Activated naive CD4-positive, alpha-beta T cell treated with anti-CD3 and anti-CD28 coated beads, Interleukin-2, amount 50 U/mL, for 16 hours (primary cell): ENCODE measurements around the gene GPSM3.
A peak's percentile ranks its signal among the peaks of the same experiment; 100 is the strongest.
"Not testable (repeated sequence)": the region's sequence is repeated elsewhere in the genome, so short reads cannot be mapped to it uniquely, and the experiment has no call there.

Experiments
- DNase-seq: peaks from one replicate; pipeline ENCODE4 v3.0.0-alpha.2; 2020

The GPSM3 gene

DNA sequence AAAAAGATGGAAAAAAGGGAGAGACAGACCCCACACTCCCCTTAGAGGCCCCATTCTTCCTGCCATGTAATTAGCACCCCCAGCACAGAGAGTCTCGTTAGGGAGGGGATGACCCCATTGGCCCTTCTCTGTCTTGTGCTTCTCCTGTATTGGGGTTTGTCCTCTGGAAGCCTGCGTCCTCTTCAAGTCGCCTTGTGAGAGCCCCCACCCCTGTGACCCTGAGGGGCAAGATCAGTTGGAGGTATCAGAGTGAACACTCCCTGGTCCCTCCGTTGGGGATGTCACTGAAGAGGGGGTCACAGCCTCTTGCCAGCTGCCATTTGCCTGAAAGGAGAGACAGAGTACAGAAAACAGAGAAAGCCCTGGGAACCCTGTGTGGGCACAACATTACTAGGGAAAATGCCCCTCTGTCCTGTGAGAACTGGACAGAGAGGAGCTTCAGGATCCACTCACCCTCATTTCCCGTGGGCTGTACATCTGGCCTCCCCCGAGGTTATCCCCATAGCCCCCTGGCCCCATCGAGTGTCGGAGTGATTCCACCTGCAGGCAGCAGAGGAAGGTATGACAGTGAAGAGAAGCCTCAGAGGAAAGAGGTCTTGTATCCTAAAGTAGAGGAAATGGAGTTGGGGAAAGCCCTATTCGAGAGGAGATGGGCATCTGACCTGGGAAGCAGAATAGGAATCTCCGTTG, 6.1 kb downstream of the GPSM3 start:
- DNase-seq: not testable (repeated sequence)

GRCh38 chr6:32185681-32186131, 6.7 kb downstream of the GPSM3 start:
- not testable (repeated sequence) for DNase-seq

DNA sequence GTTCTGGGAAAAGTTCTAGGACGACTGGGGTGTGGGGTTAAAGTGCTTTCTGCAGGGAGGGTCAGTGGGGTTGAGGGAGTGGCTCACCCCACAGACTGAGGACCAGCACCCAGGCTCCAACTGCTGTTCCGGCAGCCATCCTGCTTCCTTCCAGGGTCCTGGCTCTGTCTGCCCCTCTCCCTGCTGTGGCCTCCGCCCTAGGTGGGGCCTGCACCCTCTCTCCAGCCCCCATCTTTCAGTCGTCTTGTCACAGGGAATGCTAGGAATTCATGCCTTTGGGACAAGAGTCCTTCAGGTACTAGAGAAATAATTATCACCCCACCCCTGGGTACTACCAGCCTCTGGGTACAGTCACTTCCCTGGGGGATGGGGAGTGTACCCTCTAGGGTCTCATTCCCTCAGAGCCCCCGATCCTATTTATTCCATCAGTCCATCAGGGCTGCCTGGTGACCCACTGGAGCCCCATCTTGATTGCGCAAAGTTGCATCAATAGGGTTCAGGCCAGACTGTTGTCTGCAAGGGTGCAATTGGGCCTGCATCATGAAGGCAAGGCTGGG, 8.3 kb downstream of the GPSM3 start, which contains the start of gene AGER:
Gene AGER (minus strand): TSS at position 170 of the 557 bp plus-strand sequence. CDS start 31 bp downstream, at position 139.
- DNase-seq: no peak

GRCh38 chr6:32183483-32184083, 8.9 kb downstream of the GPSM3 start:
- no peak for DNase-seq

DNA sequence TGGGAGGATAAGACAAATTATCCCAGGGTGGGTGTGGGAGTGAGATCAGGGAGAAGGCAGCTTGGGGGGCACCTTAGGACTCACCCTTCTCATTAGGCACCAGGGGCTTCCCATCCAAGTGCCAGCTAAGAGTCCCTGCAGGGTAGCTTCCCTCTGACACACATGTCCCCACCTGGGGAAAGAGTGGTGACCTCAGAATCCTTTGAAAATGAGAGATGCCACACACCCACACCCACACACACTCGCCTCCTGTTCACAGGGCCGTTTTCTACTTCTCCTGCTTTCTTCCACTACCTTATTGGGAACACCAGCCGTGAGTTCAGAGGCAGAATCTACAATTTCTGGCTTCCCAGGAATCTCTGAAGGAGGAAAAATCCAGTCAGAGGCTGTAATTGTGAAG, 9.4 kb downstream of the GPSM3 start:
- DNase-seq: no peak

DNA sequence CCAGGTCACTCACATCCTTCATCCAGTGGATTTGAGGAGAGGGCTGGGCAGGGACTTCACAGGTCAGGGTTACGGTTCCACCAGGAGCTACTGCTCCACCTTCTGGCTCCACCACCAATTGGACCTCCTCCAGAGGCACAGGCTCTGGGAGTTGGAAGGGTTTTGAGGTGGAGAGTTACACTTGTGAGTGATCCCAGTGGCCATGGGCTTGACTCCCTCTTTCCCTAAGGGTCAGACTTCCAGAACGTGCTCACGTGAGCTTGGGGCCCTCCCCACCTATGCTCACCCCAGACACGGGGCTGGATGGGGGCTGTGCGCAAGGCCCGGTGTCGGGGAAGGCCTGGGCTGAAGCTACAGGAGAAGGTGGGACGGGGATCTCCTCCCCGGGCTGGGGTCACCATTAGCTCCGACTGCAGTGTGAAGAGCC, 9.9 kb downstream of the GPSM3 start:
- DNase-seq: no peak

- DNase-seq: no peak
Measured at GRCh38 chr6:32181915-32182529, 10.4 kb downstream of the GPSM3 start.

GRCh38 chr6:32181148-32181702, 11.2 kb downstream of the GPSM3 start:
- no peak for DNase-seq

GRCh38 chr6:32179766-32180405, 12.6 kb downstream of the GPSM3 start:
- DNase-seq: no peak

DNA sequence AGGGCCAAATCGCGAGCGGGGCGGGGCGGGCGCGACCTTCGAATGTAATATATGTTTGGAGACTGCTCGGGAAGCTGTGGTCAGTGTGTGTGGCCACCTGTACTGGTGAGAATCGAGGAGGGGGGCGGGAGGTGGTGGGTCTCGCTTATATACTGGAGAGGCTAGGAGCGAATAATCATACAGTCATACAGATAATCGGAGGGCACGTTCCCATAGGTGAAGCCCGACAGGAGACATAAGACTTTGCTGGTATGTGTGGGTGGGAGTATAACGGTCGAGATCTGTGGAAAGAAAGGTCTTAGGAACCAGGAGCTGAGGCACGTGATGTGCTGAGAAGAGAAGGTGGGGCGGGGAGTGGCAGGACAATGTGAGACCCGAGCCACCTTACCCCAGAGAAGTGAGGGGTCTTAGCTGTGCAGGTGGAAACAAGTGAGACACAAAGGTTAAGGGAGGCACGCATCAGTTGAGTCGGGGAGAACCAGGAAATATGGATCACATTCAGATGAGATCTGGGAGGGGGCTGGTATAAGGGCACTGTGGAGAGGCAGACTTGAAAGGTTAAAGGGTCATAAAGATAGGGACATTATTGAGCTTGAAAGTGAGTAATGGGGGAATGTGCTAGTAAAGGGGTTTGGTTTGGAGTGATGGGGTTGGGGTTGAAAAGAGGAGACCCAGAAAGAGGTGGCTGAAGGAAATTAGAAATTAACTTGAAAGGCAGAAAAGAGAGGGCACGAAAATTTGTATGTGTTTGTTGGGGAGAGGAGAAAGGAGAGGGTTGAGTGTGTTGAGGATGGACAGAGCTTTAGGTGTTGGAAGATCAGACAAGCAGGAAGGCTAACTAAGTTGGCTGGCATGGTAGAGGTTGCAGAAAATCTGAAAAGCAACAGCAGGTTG, 13.6 kb downstream of the GPSM3 start:
- DNase-seq: no peak

- DNase-seq: peak; percentile 89
Measured at GRCh38 chr6:32177788-32178546, 14.5 kb downstream of the GPSM3 start, which contains the start of gene RNF5. Gene RNF5 (plus strand): TSS chr6:32178405. CDS start chr6:32178512, 107 bp downstream.

GRCh38 chr6:32177183-32177787, 15.2 kb downstream of the GPSM3 start:
- peak; percentile 44 for DNase-seq

DNA sequence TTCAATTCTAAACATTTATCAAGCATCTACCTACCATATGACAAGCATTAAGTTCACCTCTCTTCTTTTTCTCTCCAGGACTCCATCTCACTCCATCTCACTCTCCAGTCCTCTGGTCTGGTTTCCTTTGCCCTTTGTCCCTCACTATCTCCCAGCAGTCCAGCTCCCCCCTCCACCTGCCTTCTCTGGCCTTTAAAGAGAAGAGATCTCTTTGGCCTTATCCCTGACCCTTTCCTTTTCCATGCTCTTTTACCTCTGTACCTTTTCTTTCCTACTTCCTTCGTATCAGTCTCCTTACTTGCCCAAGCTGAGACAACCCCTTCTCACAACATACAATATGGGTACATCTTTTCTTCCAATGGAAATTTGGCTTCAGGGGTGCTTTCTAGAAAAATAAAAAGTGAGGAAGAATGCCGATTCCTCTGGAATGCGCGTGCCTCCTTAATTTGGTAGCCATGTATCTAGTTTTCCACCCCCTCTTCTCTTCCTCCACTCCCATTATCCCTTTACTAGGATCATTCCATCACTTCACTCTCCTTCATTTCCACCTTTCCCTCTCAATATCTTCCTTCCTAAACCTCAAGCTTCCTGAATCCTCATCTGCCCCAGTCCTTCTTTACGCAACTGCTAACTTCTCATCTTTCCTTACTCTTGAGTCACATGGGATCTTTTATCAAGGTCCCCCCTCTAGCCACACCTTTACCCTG, 15.8 kb downstream of the GPSM3 start:
- DNase-seq: no peak

GRCh38 chr6:32175711-32176475, 16.6 kb downstream of the GPSM3 start, which contains the start of gene AGPAT1:
Gene AGPAT1 (minus strand): TSS chr6:32176084. CDS start chr6:32171496, 4,588 bp downstream.
- DNase-seq: peak; percentile 97

DNA sequence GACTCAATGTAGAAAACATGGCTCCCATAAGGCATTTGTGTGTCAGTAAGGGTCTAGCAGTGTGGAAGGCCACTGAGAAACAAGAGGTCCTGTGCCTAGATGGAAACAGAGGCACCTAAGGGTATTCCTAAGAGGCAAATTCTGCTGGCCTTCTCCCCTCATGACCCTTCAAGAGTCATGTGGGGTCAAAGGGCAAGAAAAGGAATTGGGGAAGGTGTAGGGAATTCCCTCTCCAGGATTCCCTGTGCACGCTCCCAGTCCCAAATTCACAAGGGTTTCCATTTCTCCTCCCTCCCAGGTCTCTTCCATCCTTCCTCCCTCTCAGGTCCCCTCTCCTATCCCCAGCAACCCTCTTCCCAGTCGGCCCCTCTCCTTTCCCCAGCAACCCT, 17.1 kb downstream of the GPSM3 start:
- DNase-seq: no peak

GRCh38 chr6:32174416-32174815, 18.0 kb downstream of the GPSM3 start:
- no peak for DNase-seq

- DNase-seq: no peak
Measured at GRCh38 chr6:32173051-32173727, 19.3 kb downstream of the GPSM3 start.

DNA sequence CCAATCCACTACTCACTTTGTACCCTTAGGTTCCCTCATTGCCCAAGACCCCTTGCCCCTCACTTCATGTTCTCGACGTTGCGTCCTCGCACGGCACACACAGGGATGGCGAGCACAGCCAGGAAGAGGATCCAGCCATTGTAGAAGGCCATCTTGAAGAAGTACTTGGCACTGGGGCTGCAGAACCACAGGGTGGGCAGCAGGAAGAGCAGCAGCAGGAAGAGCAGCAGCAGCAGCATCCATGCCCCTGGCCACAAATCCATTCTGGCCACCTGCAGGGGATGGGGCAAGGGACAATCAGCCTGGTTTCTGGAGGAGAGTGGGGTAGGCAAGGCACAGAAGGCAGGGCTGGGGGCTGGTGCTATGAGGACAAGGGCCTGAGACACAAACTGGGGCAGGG, 21.2 kb downstream of the GPSM3 start:
- no peak for DNase-seq
